ENCODE results near the gene SLC17A9. TPM values are rescaled to one million over a fixed set of nuclear protein-coding genes. Genes with fewer than 3 reads are reported as not detected.

SLC17A9 gene
- total RNA-seq, 1 experiment from 2014 or later: 0.28 TPM

DNA sequence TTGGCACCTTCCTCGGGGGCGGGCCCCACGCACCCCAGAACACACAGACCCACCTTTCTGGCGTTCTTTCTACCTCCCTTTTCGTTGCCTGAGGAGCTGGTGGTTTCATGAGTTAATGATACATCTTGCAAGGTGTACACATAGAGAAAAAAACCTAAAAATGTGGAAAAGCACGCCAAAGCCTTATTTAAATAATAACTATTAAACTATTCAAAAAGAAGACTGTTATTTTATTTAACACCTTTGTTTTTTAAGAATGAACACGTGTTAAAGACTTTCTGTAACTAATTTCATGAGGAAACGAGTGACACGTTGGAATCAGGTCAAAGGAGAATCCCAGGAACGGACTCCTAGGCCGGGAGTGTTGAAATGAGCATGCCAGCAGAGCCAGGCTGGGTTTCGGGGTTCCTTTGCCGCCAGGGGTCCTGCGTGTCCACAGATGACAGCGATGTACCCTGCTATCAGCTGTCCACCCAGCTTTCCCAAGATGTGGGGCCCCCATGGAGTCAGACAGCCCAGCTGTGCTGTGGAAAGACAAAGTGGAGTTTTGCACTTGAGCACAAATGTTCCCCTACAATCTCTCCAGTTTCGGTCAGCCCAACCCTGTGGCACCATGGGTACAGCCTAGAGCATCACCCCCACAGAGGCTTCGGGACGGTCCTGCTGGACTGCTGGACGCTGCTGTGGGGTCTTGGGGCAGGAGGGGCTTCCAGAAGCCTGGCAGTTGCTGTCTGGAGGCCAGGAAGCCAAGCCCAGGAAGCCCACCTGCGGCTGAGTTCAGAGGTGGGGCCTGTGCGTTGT is 16.1 kb downstream of the SLC17A9 start:
- ChIA-PET POLR2A (no interaction called here), CTCF (no interaction called here)
- no peak overlapping the region for H3K27ac ChIP-seq (ENCODE audit: low read length)
- intact Hi-C loops (cut with micrococcal nuclease; ENCODE audit: unreplicated experiment): no loop called here
- no peaks in the 10 kb centered on the region for H3K27me3 ChIP-seq (ENCODE audit: control insufficient read depth, insufficient read depth, low read length)
- in situ Hi-C loops (cut with HindIII; ENCODE audit: low pct_unique_long_range_greater_than_20kb, low sequenced_read_pairs): no loop called here
- no peak overlapping the region for H3K4me3 ChIP-seq (ENCODE audit: low read depth in 2 of 2, low read length in 2 of 2)
- ATAC-seq (no peak), DNase-seq (ENCODE audit: low read depth, low spot score) (no peak)
- H3K4me1 ChIP-seq (ENCODE audit: control insufficient read depth, insufficient read depth, low read length): no peaks in the 10 kb centered on the region; the same call in 1 of the 2 replicates
- H3K36me3 ChIP-seq (ENCODE audit: control insufficient read depth, insufficient read depth, low read length): no peaks in the 10 kb centered on the region
- no peaks in the 10 kb centered on the region for H3K9me3 ChIP-seq (ENCODE audit: control insufficient read depth, insufficient read depth, low read depth, low read length)
- no TSS peak for BruUV-seq (replicated peaks)
- no peak for TF ChIP-seq TCF7L2 (IDR thresholded peaks at IDR 0.05; ENCODE audit: low read depth, low read length)
- TF ChIP-seq, protein P1, sequence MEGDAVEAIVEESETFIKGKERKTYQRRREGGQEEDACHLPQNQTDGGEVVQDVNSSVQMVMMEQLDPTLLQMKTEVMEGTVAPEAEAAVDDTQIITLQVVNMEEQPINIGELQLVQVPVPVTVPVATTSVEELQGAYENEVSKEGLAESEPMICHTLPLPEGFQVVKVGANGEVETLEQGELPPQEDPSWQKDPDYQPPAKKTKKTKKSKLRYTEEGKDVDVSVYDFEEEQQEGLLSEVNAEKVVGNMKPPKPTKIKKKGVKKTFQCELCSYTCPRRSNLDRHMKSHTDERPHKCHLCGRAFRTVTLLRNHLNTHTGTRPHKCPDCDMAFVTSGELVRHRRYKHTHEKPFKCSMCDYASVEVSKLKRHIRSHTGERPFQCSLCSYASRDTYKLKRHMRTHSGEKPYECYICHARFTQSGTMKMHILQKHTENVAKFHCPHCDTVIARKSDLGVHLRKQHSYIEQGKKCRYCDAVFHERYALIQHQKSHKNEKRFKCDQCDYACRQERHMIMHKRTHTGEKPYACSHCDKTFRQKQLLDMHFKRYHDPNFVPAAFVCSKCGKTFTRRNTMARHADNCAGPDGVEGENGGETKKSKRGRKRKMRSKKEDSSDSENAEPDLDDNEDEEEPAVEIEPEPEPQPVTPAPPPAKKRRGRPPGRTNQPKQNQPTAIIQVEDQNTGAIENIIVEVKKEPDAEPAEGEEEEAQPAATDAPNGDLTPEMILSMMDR (IDR thresholded peaks at IDR 0.05): no peak
- TF ChIP-seq SIN3A (IDR thresholded peaks at IDR 0.05; ENCODE audit: borderline replicate concordance, insufficient read depth, low read depth, low read length): no peak
- no peak for TF ChIP-seq POLR2AphosphoS5 (IDR thresholded peaks at IDR 0.05; ENCODE audit: low read depth, low read length)
- TF ChIP-seq, protein P2, sequence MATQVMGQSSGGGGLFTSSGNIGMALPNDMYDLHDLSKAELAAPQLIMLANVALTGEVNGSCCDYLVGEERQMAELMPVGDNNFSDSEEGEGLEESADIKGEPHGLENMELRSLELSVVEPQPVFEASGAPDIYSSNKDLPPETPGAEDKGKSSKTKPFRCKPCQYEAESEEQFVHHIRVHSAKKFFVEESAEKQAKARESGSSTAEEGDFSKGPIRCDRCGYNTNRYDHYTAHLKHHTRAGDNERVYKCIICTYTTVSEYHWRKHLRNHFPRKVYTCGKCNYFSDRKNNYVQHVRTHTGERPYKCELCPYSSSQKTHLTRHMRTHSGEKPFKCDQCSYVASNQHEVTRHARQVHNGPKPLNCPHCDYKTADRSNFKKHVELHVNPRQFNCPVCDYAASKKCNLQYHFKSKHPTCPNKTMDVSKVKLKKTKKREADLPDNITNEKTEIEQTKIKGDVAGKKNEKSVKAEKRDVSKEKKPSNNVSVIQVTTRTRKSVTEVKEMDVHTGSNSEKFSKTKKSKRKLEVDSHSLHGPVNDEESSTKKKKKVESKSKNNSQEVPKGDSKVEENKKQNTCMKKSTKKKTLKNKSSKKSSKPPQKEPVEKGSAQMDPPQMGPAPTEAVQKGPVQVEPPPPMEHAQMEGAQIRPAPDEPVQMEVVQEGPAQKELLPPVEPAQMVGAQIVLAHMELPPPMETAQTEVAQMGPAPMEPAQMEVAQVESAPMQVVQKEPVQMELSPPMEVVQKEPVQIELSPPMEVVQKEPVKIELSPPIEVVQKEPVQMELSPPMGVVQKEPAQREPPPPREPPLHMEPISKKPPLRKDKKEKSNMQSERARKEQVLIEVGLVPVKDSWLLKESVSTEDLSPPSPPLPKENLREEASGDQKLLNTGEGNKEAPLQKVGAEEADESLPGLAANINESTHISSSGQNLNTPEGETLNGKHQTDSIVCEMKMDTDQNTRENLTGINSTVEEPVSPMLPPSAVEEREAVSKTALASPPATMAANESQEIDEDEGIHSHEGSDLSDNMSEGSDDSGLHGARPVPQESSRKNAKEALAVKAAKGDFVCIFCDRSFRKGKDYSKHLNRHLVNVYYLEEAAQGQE (IDR thresholded peaks at IDR 0.05; ENCODE audit: insufficient read depth in 1 of 2, low read depth in 2 of 2, low read length in 1 of 2): no peak

DNA sequence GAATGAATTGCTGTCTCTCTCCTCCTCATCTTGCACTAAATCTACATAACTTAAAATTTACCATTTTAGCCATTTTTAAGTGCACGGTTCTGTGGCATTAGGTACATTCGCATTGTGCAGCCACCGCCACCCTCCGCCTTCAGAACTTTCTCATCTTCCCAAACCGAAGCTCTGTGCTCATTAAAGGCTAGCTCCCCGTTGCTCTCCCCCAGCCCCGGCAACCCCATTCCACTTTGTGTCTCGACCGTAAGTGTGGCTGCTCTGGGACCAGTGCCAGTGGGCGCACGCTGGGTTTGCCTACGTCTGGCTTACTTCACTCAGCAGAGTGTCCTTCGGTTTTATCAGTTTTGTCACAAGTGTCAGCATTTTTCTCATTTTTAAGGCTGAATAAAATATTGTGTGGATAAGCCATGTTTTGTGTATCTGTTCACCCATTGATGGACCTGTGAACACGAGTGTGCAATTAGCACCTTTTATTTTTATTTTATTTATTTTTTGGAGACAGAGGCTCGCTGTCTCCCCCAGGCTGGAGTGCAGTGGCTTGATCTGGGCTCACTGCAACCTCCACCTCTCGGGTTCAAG is 16.8 kb downstream of the SLC17A9 start:
- H3K4me1 ChIP-seq (ENCODE audit: control insufficient read depth, insufficient read depth, low read length): no peaks in the 10 kb centered on the region; the same call in 1 of the 2 replicates
- TF ChIP-seq, protein P2 (IDR thresholded peaks at IDR 0.05; ENCODE audit: insufficient read depth in 1 of 2, low read depth in 2 of 2, low read length in 1 of 2): no peak
- no peaks in the 10 kb centered on the region for H3K9me3 ChIP-seq (ENCODE audit: control insufficient read depth, insufficient read depth, low read depth, low read length)
- no peak overlapping the region for H3K27ac ChIP-seq (ENCODE audit: low read length)
- no peak for DNase-seq (ENCODE audit: low read depth, low spot score)
- no peak for ATAC-seq
- no TSS peak for BruUV-seq (replicated peaks)
- H3K36me3 ChIP-seq (ENCODE audit: control insufficient read depth, insufficient read depth, low read length): no peaks in the 10 kb centered on the region
- ChIA-PET POLR2A (no interaction called here), CTCF (no interaction called here)
- no peaks in the 10 kb centered on the region for H3K27me3 ChIP-seq (ENCODE audit: control insufficient read depth, insufficient read depth, low read length)
- in situ Hi-C loops (cut with HindIII; ENCODE audit: low pct_unique_long_range_greater_than_20kb, low sequenced_read_pairs): no loop called here
- no peak overlapping the region for H3K4me3 ChIP-seq (ENCODE audit: low read depth in 2 of 2, low read length in 2 of 2)
- intact Hi-C loops (cut with micrococcal nuclease; ENCODE audit: unreplicated experiment): no loop called here

Data from Panc1 (cell line).